Stimulated activated CD8-positive, alpha-beta memory T cell treated with anti-CD3 and anti-CD28 coated beads, Interleukin-12 subunit alpha, Interleukin-12 subunit beta, amount 100 ng/mL, for 1 hour (primary cell): ENCODE results near the gene FBXL16.

Source experiments
- DNase-seq: peaks from one replicate; pipeline ENCODE4 v3.0.0-alpha.2; 2020; ENCODE audit warnings: low read depth

Gene FBXL16

DNA sequence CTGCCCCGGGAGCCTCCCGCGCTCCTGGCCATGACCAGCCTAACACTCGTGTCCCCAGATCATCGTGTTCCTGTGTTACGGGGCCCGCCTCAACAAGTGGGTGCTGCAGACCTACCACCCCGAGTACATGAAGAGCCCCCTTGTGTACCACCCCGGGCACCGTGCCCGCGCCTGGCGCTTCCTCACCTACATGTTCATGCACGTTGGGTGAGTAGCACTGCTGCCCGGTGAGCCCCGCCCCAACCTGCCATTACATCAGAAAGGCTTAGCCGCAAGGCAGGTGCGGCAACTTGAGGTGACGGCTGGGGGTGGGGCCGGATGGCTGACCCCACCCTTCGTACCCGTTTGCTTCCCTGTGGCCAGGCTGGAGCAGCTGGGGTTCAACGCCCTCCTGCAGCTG, 28.7 kb downstream of the FBXL16 start:
- no peak for DNase-seq

DNA sequence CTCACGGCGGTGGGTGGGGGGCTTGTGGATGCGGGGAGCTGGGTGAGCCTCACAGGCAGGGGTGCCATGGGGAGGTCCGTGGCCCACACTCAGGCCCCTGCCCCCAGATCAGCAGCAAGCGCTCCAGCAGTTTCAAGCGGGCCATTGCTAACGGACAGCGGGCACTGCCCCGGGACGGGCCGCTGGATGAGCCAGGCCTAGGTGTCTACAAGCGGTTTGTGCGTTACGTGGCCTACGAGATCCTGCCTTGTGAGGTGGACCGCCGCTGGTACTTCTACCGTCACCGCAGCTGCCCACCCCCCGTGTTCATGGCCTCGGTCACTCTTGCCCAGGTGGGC, 29.1 kb downstream of the FBXL16 start:
- no peak for DNase-seq

DNA sequence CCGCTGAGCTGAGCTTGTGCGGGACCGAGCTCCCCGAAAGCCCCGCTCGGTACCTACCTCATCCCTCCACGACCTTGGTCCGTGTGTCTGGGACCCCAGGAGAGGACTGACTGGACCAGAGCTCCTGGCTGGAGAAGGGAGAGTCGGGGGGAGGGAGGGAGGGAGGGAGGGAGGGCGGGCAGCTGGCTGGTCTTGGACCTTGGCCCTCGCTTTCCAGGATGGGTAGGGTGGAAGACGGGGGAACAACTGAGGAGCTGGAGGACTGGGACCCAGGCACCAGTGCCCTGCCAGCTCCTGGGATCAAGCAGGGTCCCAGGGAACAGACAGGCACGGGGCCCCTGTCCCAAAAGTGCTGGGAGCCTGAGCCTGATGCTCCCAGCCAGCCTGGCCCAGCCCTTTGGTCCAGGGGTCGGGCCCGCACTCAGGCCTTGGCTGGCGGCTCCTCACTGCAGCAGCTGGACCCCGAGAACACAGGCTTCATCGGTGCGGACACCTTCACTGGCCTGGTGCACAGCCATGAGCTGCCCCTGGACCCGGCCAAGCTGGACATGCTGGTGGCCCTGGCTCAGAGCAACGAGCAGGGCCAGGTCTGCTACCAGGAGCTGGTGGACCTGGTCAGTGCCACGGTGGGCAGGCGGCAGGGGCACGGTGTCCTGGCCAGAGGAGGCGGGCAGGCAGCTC, 29.6 kb downstream of the FBXL16 start:
- DNase-seq, result no peak

DNA sequence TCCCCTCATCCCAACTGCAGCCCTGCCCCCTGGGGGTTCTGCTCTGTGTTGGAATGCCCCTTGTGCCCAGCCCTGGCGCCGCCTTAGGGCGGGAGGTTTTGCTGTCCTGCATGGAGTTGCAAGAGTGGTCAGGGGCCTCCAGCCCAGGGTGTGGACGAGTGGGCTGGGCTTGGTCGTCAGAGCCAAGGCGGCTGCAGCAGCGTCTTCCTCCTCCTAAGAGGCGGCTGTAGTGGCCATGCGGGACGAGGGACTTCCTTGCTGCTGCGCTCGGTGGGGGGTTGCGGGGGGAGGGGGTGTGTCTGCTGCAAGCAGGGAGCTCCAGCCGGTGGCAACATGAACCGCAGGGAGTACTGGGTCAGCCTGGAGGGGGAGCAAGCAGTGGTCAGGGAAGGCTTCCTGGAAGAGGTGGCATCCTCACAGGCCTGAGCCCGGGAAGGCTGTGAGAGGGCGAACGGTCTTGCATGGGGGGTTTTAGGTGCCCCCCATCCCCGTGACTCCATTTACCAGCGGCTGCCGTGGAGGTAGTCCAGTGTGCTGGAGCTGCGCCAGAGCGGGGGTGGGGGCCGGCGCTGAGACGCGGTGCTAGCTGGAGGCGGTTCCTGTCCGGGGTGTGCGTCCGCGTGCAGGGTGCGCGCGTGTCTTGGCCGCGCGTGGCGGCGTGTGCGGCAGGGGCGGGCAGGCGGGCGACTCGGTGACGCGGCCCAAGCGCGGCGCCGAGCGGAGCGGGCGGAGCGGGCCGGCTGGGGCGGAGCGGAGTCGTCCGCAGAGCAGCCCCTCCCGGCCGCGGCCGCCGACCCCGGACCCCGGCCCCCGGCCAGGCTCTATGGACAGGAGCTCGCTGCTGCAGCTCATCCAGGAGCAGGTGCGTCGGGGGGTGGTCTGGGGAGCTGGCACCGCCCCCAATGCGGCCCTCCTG, 30.4 kb downstream of the FBXL16 start, which contains the start of gene RHBDL1:
Gene RHBDL1, plus strand, starts transcription at position 704 of the 916 bp plus-strand sequence. Its CDS starts 120 bp downstream, at position 824.
- DNase-seq, result no peak

DNA sequence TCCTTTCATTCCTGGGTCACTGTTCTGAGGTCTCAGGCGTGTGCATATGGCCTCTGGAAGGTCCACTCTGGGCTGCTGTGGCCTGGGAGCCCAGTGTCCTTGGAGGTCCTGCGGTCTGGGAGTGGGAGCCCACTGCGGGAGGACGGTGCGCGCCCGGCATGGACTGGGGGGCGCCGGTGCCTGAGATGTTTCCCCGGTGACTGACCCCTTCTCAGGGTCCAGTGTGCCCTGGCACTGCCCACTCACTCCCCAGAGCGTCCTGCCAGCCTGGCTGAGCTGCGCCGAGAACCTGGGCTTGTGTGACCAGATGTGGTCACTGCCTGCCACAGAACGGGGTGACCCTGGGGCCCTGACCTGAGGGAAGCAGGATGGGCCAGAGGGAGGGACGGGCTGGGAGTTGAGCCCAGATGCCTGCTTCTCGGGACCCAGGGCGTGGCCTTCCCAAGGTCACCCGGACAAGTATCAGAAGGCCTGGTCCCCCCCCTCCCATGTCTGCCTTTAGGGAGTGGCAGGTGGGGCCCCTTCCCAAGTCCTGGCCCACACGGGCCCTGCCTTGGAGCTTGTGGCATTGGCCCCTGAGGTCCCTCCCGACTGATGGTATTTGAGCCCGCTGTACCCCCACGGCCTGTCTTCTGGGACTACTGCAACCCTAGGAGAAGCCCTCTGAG, 31.3 kb downstream of the FBXL16 start:
- no peak for DNase-seq

DNA sequence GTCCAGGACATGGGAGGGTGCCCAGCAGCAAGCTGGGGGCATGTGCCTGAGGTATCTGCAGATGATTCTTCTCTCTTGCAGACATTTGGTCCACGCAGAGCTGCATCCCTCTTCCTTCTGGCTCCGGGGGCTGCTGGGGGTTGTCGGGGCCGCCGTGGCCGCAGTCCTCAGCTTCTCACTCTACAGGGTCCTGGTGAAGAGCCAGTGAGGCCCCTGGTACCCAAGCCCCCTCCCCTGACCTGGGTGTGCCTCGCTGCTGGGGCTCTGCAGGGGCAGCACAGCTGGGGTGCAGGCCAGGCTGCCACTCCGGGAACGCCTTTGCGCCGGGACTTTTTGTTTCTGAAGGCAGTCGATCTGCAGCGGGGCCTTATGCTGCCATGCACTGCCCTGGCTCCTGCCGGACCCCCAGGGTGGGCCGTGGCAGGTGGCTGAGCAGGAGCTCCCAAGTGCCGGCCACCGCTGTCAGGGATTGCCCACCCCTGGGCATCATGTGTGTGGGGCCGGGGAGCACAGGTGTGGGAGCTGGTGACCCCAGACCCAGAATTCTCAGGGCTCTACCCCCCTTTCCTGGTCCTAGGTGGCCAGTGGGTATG, 32.1 kb downstream of the FBXL16 start:
- no peak for DNase-seq

DNA sequence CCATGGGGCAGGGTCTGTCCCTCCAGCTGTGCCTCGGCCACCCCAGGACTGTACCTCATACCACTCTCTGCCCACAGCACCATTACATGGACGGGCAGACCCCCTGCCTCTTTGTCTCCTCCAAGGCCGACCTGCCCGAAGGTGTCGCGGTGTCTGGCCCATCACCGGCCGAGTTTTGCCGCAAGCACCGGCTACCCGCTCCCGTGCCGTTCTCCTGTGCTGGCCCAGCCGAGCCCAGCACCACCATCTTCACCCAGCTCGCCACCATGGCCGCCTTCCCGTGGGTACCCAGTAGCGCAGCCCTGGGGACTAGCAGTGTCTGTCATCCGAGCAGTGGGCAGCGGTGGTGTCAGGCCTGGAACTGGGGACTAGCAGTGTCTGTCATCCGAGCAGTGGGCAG, 32.8 kb downstream of the FBXL16 start:
- no peak for DNase-seq

DNA sequence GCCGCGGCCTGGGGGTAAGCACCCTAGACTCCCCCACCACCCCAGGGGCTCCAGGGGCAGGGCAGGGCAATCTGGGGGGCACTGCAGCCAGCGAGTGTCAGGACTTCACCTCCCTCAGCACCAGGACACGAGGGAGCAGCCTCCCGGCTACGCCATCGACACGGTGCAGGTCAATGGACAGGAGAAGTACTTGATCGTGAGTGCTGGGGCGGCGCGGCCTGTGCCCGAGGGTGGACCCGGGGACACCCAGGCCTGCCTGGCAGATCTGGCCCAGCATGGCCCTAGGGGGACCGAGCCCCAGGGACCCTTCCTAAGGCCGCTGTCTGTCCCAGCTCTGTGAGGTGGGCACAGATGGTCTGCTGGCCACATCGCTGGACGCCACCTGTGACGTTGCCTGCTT, 33.2 kb downstream of the FBXL16 start:
- DNase-seq, result no peak

DNA sequence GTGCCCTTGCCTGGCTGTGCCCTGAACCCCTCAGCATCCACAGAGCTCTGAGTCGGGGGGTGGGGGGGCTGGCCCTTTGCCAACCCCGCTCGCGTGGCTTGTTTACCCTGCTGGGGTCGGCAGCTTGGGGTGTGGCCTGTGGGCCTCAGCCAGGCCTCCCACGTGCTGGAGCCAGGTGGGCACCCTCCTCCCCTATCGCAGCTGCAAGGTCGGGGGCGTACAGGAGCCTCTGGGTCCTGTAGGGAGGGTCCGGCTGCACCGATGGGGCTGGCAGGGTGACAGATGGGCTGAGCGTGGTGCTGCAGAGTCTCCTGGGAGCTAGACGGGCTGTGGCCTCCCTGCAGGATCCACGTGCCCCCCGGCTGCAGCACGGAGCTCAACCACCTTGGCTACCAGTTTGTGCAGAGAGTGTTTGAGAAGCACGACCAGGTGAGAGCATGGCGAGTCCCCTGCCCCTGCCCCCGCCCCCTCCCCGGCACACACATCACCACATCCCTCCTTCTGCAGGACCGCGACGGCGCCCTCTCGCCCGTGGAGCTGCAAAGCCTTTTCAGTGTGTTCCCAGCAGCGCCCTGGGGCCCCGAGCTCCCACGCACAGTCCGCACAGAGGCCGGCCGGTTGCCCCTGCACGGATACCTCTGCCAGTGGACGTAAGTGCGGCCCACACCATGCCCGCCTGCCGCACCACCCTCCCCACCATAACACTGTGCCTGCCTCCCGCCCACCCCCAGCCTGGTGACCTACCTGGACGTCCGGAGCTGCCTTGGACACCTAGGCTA, 34.1 kb downstream of the FBXL16 start:
- DNase-seq, result no peak

DNA sequence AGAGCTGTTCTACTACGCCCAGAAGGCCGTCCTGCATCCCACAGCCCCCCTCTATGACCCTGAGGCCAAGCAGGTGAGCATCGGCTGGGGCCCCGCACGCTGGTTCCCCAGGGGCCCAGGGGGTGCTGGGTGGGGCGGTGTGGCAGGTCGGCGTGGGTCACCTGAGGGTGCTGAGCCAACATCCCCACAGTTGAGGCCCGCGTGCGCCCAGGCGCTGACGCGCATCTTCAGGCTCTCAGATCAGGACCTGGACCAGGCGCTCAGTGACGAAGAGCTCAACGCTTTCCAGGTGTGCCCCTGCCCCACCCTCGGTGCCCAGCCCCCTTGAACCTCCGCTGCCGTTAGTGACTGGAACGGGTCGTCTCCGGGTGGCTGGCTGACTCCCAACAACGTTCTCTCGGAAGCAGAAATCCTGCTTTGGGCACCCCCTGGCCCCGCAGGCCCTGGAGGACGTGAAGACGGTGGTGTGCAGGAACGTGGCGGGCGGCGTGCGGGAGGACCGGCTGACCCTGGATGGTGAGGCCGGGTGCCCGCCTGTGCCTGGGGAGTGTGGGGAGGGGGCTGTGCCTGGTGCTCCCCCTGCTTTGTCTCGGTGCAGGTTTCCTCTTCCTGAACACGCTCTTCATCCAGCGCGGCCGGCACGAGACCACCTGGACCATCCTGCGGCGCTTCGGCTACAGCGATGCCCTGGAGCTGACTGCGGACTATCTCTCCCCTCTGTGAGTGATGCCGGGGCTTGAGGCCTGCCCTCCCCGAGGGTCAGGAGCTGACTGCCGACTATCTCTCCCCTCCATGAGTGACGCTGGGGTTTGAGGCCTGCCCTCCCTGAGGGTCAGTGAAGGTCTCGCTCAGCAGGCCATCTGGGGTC, 34.9 kb downstream of the FBXL16 start:
- DNase-seq, result no peak

DNA sequence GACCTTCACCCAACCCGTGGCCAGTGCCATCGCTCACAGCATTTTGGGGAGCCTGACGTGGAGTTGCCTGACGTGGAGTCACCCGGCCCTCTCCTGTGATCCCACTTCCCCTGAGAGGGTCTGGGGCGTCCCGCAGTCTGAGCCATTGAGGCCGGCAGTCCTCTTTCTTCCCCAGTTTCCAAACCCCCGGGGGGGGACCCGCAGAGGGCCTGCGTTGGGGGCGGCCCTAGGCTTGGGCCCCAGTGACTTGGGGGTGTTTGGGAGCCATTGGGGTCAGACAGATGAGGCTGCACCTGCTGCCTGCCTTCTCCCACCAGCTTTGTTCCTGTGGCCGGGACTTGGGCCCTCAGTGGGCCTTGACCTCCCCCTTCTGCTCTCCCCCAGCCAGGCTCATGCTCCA, 35.9 kb downstream of the FBXL16 start:
- DNase-seq, result no peak

DNA sequence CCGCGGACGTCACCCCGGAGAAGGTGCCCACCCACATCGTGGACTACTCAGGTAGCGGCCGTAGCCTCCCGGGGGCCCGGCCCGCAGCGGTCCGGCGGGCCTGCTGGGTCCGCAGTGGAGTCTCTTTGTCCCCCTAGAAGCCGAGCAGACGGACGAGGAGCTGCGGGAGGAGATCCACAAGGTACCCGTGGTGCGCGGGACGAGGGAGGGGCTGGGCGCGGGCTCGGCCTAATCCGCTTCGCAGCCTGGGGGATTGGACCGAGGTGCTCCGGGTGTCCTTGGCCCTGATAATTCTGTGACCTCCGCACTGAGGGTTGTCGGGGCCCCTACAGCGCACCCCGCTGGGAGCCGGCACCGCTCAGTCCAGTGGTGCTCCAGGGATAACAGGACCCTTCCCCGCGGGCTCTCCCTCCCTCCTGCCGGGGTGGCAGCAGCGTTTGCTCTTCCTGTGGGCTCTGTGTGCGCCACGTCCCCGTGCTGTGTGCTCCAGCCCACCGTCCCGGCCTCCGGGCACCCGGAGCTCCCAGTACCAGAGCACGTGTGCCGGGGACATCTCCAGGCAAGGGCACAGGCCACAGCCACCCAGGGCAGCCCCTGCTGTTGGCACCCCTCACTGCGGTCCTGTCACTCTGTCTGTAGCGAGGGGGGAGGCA, 37.0 kb downstream of the FBXL16 start:
- no peak for DNase-seq

DNA sequence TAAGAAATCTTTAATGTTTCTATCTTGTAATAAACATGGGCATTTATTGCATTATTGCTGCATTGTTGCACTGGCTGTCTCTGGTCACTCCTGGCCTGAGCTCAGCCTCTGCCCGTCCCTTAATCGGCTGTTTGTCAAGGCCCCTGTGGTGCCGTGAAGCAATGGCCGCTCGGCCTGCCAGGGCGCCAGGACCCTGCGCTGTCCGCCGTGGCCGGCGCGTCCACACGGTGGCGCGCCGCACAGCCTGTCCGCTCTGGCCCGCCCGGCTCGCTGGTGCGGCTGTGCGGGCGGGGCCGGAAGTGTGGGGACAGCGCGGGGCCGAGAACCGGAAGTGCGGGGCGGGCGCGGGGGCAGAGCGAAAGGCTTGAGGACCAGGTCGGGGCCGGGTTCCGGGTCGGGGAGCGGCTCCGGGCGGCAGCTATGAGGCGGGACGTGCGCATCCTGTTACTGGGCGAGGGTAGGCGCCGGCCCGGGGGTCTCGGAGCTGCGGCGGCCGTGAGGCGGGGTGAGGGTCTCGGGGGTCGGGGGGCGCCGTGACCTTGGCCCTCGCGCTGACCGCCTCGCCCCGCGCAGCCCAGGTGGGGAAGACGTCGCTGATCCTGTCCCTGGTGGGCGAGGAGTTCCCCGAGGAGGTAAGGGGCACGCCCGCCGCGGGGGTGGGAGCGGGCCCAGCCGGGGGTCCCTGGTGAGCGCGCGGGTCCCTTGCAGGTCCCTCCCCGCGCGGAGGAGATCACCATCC, 37.7 kb downstream of the FBXL16 start, which contains the start of gene RHOT2:
Gene RHOT2, plus strand, starts transcription at position 353 of the 739 bp plus-strand sequence. Its CDS starts 68 bp downstream, at position 421.
- DNase-seq, result peak; percentile 83

DNA sequence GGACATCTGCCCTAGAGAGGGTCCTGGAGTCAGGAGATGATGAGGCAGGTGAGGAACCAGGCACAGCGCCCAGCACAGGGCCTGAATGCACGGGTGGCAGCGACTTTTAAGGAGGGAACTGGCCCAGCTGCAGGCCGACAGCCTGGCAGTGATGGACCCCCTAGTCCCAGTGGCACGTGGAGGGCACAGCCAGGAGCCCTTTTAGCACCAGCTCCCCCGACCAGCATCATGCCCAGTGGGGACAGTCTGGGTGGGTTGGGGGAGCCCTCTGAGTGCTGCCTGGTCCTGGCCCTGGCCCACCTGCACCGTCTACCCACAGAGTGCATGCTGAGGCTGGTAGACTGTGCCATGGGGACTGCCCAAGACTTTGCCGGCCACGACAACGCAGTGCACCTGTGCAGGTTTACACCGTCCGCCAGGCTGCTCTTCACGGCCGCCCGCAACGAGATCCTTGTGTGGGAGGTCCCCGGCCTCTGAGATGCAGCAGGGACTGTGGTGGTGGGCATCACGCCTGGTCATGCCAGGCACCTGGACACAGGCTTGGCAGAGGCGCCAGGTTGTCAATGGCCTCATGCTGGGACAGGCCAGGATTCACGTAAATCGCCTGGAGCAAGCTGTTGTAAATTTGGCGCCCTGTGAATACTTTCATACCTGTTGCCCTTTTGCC, 38.4 kb downstream of the FBXL16 start:
- no peak for DNase-seq

DNA sequence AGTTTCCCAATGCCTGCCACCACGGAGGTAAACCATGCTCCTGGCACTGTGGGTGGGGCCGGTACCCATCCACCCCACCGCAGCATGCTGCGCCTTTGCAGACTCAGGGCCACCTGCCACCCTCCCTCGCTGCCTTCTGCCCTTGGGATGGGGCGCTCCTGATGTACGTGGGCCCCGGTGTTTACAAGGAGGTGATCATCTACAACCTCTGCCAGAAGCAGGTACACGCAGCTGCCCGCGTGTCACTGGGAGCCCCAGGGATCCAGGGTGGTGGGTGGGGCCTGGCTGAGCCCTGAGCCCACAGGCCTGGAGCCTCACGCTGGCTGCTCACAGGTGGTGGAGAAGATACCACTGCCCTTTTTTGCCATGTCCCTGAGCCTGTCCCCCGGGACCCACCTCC, 39.0 kb downstream of the FBXL16 start:
- DNase-seq, result no peak

DNA sequence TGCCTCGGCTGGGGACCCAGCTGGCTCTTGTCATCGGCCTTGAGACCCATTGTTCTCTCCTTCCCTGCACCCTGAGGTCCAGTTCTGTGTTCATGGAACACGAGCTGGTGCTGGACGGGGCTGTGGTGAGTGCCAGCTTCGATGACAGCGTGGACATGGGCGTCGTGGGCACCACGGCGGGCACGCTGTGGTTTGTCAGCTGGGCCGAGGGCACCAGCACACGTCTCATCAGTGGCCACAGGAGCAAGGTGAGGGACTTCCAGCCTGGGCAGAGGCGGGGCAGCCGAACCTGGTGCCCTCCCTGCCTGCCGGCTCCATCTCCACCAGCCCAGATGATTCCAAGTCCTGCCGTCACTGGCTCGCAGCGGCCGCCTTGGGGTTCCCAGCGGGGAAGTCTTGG, 43.0 kb downstream of the FBXL16 start:
- DNase-seq, result no peak

DNA sequence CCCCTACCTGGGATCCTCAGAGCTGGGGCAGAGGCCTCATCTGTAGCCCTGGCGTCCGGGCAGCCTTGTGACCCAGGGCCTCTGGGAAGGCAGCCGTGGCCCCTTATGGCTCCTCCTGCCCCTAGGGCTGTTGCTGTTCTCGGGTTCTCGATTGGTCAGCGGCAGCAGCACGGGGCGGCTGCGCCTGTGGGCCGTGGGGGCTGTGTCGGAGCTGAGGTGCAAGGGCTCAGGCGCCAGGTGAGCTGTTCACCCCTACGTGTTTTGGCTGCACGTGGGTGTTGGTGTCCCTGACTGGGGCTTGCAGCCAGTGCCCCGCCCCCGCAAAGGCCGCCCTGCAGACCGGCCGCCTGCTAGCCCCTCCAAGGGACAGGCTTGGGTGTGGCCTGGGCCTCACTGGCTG, 43.5 kb downstream of the FBXL16 start:
- no peak for DNase-seq

DNA sequence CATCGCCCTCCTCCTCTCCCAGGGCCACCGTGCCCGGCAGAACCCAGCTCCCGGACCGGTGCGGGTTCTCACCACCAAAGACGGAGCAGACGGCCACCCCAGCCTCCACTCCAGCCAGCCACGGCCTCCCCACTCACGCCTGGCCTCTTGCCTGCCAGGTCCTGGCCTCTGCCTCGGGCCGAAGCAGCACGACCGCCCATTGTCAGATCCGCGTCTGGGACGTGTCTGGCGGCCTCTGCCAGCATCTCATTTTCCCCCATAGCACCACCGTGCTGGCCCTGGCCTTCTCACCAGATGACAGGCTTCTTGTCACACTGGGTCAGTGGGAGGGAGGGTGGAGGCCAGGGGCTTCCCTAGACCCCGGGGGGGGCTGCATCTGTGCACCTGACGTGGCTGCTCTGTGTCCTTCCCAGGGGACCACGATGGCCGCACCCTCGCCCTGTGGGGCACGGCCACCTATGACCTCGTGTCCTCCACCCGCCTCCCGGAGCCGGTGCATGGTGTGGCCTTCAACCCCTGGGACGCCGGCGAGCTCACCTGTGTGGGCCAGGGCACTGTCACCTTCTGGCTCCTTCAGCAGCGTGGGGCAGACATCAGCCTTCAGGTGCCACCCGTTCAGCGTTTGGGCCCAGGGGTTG, 44.3 kb downstream of the FBXL16 start:
- DNase-seq, result no peak
